ENCODE data around the gene VGLL4. TPM values are rescaled to one million over a fixed set of nuclear protein-coding genes. Genes with fewer than 3 reads are reported as not detected.

The VGLL4 gene
- total RNA-seq, 6 donors from 2014 or later = 46.5 to 93.6 (median 60.1) TPM

DNA sequence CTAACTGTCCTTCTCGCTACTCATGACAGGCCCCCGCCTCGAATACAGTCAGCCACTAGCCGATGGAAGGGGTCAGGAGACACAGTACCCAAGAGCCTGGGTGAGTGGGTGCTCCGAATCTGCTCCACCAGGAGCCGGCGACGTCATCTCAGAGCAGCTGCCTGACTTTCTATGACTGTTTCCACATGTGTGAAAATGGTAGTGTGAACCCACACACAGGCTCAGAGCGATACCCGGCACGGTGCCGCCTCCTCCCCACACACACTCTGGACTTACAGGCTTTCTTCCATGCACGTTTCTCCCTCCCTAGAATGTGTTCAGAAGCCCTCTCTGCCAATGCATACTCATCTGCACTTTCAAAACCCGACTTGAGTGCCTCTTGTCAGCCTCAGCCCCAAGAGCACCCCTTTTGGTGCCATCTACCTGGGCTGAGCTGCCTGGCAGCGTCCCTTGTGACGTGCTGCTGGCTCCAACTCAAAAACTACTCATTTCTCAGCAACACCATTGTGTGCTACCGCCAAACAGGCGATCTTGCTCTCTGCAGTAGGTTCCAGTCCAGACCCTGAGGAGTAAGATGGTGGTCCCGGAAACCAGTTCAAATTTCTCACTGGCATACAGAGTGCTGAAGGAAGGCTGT lies 29.7 kb downstream of the VGLL4 start:
- TF ChIP-seq POLR2AphosphoS5 (IDR thresholded peaks at IDR 0.05) = no peak
- TF ChIP-seq POLR2A (IDR thresholded peaks at IDR 0.05) = no peak
- no peak overlapping the region for H3K4me3 ChIP-seq
- WGBS, 2 donors = 78% methylated on average over 17 to 19 of the region's 19 CpGs
- ATAC-seq (ENCODE audit: low FRiP score in 2 of 2) = peak; percentile 18 to 74
- DNase-seq = peak; percentile 49 to 80
- H3K36me3 ChIP-seq = no peaks in the 10 kb centered on the region
- no peaks in the 10 kb centered on the region for H3K27me3 ChIP-seq
- peaks cover 25 to 72% (median 32%) of the 10 kb centered on the region in 4 donors for H3K4me1 ChIP-seq
- peak overlapping the region in 1 of 4 donors; percentile 22 for H3K27ac ChIP-seq
- H3K9me3 ChIP-seq = no peaks in the 10 kb centered on the region

DNA sequence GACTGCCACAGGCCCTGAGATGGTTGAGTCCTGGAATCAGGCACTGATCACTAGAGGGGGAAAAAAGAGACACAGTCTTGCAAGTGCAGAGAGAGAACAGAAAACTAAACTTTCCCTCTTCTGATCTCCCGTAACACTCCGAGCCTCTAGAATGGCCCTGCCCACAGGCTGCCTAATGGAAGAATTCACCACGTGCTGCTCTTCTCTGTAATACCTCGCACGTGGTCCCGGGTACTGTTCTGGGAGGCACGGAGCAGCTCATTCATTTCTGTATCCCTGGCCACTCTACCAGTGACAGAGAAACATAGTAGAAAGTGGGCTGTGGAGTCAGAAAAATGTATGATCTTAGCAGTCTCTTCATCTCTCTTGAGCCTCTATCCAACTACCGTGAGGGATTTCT lies 30.4 kb downstream of the VGLL4 start:
- DNase-seq (no peak), ATAC-seq (ENCODE audit: low FRiP score in 2 of 2) (no peak)
- H3K27ac ChIP-seq = no peak overlapping the region
- WGBS, 2 donors = 74 to 81% methylated on average over 8 of the region's 8 CpGs
- no peaks in the 10 kb centered on the region for H3K27me3 ChIP-seq
- no peaks in the 10 kb centered on the region for H3K9me3 ChIP-seq
- H3K36me3 ChIP-seq = no peaks in the 10 kb centered on the region
- H3K4me3 ChIP-seq = no peak overlapping the region
- peaks cover 24 to 71% (median 30%) of the 10 kb centered on the region in 4 donors for H3K4me1 ChIP-seq
- TF ChIP-seq, protein P1, sequence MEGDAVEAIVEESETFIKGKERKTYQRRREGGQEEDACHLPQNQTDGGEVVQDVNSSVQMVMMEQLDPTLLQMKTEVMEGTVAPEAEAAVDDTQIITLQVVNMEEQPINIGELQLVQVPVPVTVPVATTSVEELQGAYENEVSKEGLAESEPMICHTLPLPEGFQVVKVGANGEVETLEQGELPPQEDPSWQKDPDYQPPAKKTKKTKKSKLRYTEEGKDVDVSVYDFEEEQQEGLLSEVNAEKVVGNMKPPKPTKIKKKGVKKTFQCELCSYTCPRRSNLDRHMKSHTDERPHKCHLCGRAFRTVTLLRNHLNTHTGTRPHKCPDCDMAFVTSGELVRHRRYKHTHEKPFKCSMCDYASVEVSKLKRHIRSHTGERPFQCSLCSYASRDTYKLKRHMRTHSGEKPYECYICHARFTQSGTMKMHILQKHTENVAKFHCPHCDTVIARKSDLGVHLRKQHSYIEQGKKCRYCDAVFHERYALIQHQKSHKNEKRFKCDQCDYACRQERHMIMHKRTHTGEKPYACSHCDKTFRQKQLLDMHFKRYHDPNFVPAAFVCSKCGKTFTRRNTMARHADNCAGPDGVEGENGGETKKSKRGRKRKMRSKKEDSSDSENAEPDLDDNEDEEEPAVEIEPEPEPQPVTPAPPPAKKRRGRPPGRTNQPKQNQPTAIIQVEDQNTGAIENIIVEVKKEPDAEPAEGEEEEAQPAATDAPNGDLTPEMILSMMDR (IDR thresholded peaks at IDR 0.05) = no peak
- TF ChIP-seq EP300 (IDR thresholded peaks at IDR 0.05) = no peak

DNA sequence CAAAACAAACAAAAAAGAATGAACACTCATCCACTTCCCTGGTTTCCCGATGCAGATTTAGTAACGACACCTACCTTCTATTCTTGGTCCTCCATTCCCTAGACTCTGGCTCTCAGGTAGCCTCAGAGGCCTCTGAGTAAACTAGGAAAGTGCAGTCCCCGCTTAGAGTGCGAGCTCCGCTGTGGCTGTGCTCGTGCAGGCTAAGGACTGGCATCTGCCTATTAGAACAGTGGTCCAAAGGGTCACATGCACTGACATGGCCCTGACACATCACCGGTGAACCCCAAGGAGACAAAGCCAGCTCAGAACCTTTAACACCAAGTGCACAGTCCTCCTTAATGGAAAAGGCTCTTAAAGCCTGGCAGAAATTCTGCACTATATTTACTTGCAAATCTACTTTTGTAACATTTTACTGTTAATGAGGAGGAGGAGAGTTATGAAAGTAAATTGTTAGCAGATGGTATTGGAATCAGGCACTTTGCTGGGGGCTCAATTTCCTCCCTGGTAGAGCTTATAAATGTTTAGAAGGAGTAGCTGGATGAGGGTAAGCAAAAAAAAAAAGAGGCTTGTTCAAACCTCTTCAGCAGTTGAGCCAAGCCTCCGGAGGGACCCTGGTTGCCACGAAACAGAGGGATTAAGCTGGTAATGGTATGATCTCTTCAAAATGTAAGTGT lies 31.1 kb downstream of the VGLL4 start:
- no peaks in the 10 kb centered on the region for H3K27me3 ChIP-seq
- H3K4me3 ChIP-seq = no peak overlapping the region
- H3K27ac ChIP-seq = no peak overlapping the region
- WGBS, 2 donors = 68 to 75% methylated on average over 9 of the region's 9 CpGs
- DNase-seq = no peak
- peaks cover 26 to 76% (median 30%) of the 10 kb centered on the region in 4 donors for H3K4me1 ChIP-seq
- no peaks in the 10 kb centered on the region for H3K36me3 ChIP-seq
- no peak for TF ChIP-seq EP300 (IDR thresholded peaks at IDR 0.05)
- ATAC-seq (ENCODE audit: low FRiP score in 2 of 2) = no peak
- H3K9me3 ChIP-seq = no peaks in the 10 kb centered on the region

DNA sequence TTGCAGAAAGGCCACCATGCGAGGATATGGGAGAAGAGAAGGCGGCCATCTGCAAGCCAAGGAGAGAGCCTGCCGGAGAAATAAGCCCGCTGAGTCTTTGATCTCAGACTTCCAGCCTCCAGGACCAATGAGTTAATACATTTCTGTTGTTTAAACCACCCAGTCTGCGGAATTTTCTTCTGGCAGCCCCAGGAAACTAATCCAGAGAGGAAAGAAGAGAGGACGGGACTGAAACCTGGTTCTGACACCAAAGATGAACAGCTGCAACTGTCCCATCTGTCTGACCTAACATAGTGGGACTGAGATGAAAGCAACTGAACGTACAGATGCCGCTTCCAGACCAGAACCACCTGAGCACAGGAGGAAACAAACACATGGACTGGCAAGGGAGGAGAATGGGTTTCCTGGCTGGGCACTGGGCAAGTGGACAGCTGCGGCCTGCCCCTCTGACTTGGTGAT lies 32.3 kb downstream of the VGLL4 start:
- H3K4me1 ChIP-seq = peaks cover 26 to 71% (median 33%) of the 10 kb centered on the region in 4 donors
- H3K27ac ChIP-seq = no peak overlapping the region
- no peak overlapping the region for H3K4me3 ChIP-seq
- ATAC-seq (ENCODE audit: low FRiP score in 2 of 2) (no peak), DNase-seq (no peak)
- H3K36me3 ChIP-seq = no peaks in the 10 kb centered on the region
- H3K27me3 ChIP-seq = no peaks in the 10 kb centered on the region
- H3K9me3 ChIP-seq = no peaks in the 10 kb centered on the region
- TF ChIP-seq EP300 (IDR thresholded peaks at IDR 0.05) = no peak
- TF ChIP-seq, protein P1 (IDR thresholded peaks at IDR 0.05) = no peak
- WGBS, 2 donors = 84 to 85% methylated on average over 9 of the region's 9 CpGs

DNA sequence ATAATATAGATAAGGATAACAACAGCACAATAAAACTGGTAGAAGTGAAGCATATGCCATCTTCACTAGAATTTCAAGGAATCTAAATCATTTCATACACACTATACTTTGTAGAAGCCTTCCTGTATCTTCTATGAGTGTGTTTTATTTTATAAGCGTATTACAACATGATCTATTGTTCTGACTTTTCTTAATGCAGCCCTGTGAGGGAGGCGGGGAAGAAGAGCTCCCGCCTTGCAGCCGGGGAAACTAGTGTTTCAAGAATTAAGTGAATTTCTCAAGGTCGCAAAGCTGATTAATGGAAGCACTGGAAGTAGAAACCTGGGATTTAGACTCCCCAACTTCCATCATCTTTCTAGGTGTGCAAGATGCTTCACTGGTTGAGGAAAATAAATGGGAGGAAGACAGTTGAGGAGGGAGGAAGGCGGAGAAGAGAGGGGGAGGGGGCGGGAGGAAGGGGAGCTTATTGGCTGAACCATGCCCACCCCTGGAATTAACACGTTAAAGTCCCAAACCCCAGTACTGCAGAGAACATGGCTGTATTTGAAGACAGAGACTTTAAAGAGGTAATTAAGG lies 32.9 kb downstream of the VGLL4 start:
- H3K9me3 ChIP-seq = no peaks in the 10 kb centered on the region
- no peak for TF ChIP-seq EP300 (IDR thresholded peaks at IDR 0.05)
- TF ChIP-seq, protein P1 (IDR thresholded peaks at IDR 0.05) = no peak
- no peak overlapping the region for H3K4me3 ChIP-seq
- DNase-seq = no peak
- H3K4me1 ChIP-seq = peaks cover 24 to 65% (median 32%) of the 10 kb centered on the region in 4 donors
- no peak for ATAC-seq (ENCODE audit: low FRiP score in 2 of 2)
- no peak overlapping the region for H3K27ac ChIP-seq
- H3K36me3 ChIP-seq = no peaks in the 10 kb centered on the region
- WGBS, 2 donors = 67 to 72% methylated on average over 8 of the region's 8 CpGs
- no peaks in the 10 kb centered on the region for H3K27me3 ChIP-seq
